HepG2 (cell line): ENCODE measurements around the gene SEMA3E. TPM values are rescaled to one million over a fixed set of nuclear protein-coding genes. Genes with fewer than 3 reads are reported as not detected.

Experiments
- ATAC-seq: fragments of 200-7000 bp; cut with Tn5 transposase; 3 replicates; pipeline ENCODE4 v1.9.1; 2020; ENCODE audit warnings: mild to moderate bottlenecking, moderate library complexity
- BruUV-seq: library from RNA; stranded (reverse); fragments of 400-500 nt; replicated peaks from 2 replicates; lab custom pipeline; 2021; lab: Mats Ljungman, UMichigan
- CTCF ChIA-PET: fragments of 300-600 bp; formaldehyde crosslinking; extraction: SDS; loops from one replicate; lab custom pipeline; 2021; ENCODE audit warnings: low total read pairs, inconsistent platforms, low intra/inter-chr PET ratio; lab: Yijun Ruan, JAX
- POLR2A ChIA-PET: fragments of 350-600 bp; sonication (Branson Sonifier 250); formaldehyde crosslinking; loops from one replicate; lab custom pipeline; 2020; ENCODE audit warnings: antibody characterized with exemption, inconsistent platforms; lab: Yijun Ruan, JAX
- DNase-seq: peaks from one replicate; pipeline ENCODE4 v3.0.0-alpha.2; 2015; ENCODE audit warnings: low spot score
- FAIRE-seq: peaks from 3 replicates; lab custom pipeline; 2011; peaks lifted over from hg19 to GRCh38; lab: Jason Lieb, UNC
- H2AFZ ChIP-seq: one replicate; pipeline ENCODE4 v1.6.1; 2011; ENCODE audit warnings: low read length, inconsistent platforms
- H3K27ac ChIP-seq: fragments of 300-600 bp; 3 replicates; pipeline ENCODE4 v1.8.0; 2011; ENCODE audit warnings: mixed run types, mild to moderate bottlenecking, mixed read lengths, low read length, inconsistent platforms; ENCODE audit not compliant: insufficient read depth; ENCODE audit errors: extremely low read length
- H3K27me3 ChIP-seq, 2 experiments: fragments of 200-600 bp in 1 of 2; 2 replicates in 1 of 2; 3 replicates in 1 of 2; pipeline versions ENCODE4 v1.6.0 to v1.8.0; 2011; ENCODE audit warnings: low read length in 2 of 2, mild to moderate bottlenecking in 2 of 2, moderate library complexity in 2 of 2, inconsistent platforms in 1 of 2; ENCODE audit not compliant: insufficient read depth in 2 of 2, control insufficient read depth in 1 of 2
- H3K36me3 ChIP-seq, 2 experiments: fragments of 200-600 bp in 1 of 2; replicated peaks in 1 of 2; 2 replicates in 1 of 2; 3 replicates in 1 of 2; pipeline versions ENCODE4 v1.5.1 to v1.8.0; 2011; ENCODE audit warnings: low read length in 2 of 2, inconsistent platforms in 1 of 2; ENCODE audit not compliant: insufficient read depth in 2 of 2, control insufficient read depth in 1 of 2
- H3K4me1 ChIP-seq: 2 replicates; pipeline ENCODE4 v1.5.1; 2012; ENCODE audit warnings: low read length, inconsistent platforms; ENCODE audit not compliant: insufficient read depth
- H3K4me2 ChIP-seq: 2 replicates; pipeline ENCODE4 v1.6.0; 2011; ENCODE audit warnings: low read depth, low read length, inconsistent platforms
- H3K4me3 ChIP-seq, 3 experiments: fragments of 200-600 bp in 1 of 3; sonication (generic), shearing (Covaris generic) in 1 of 3; replicated peaks in 1 of 3; 2 replicates each; pipeline ENCODE4 v1.5.1; 2011 to 2016; ENCODE audit warnings: low read length in 3 of 3, inconsistent platforms in 2 of 3, low read depth in 2 of 3, mild to moderate bottlenecking in 2 of 3, control low read depth in 1 of 3, mixed read lengths in 1 of 3; ENCODE audit not compliant: insufficient read depth in 1 of 3
- H3K79me2 ChIP-seq: one replicate; pipeline ENCODE4 v1.6.1; 2011; ENCODE audit warnings: low read length, inconsistent platforms; ENCODE audit not compliant: insufficient read depth
- H3K9ac ChIP-seq: 2 replicates; pipeline ENCODE4 v1.6.0; 2011; ENCODE audit warnings: mild to moderate bottlenecking, low read depth, low read length, inconsistent platforms; ENCODE audit not compliant: insufficient read depth
- H3K9me3 ChIP-seq: 2 replicates; pipeline ENCODE4 v1.5.1; 2012; ENCODE audit warnings: mild to moderate bottlenecking, low read length
- H4K20me1 ChIP-seq: 2 replicates; pipeline ENCODE4 v1.6.0; 2011; ENCODE audit warnings: inconsistent platforms, mild to moderate bottlenecking, low read length, moderate library complexity; ENCODE audit not compliant: insufficient read depth
- ARID4A ChIP-seq: sonication (generic); formaldehyde crosslinking; IDR thresholded peaks from 2 replicates; pipeline ENCODE4 v1.5.0; 2020; ENCODE audit warnings: mild to moderate bottlenecking, missing genetic modification reagents, borderline replicate concordance
- CREB1 ChIP-seq, 2 experiments: fragments of 450-650 bp in 1 of 2; IDR thresholded peaks; 2 replicates each; pipeline ENCODE4 v1.6.1; 2016 to 2017; ENCODE audit warnings: control low read depth in 1 of 2, mild to moderate bottlenecking in 1 of 2, missing compliant biosample characterization in 1 of 2, missing genetic modification characterization in 1 of 2
- DZIP1 ChIP-seq: sonication (generic); formaldehyde crosslinking; IDR thresholded peaks from 2 replicates; pipeline ENCODE4 v1.5.0; 2020; ENCODE audit warnings: mild to moderate bottlenecking, missing genetic modification reagents
- FOXM1 ChIP-seq: sonication (generic); formaldehyde crosslinking; IDR thresholded peaks from 2 replicates; pipeline ENCODE4 v1.5.0; 2020; ENCODE audit warnings: missing genetic modification reagents
- GZF1 ChIP-seq: sonication (generic); formaldehyde crosslinking; IDR thresholded peaks from 2 replicates; pipeline ENCODE4 v1.5.1; 2020; ENCODE audit warnings: mild to moderate bottlenecking, missing genetic modification reagents
- RBFOX2 ChIP-seq: fragments of 200-400 bp; formaldehyde crosslinking; IDR thresholded peaks from 2 replicates; pipeline ENCODE4 v1.6.1; 2017; ENCODE audit warnings: low read depth, mild to moderate bottlenecking, low read length
- SMAD1 ChIP-seq: sonication (generic); formaldehyde crosslinking; IDR thresholded peaks from 2 replicates; pipeline ENCODE4 v1.4.0; 2020; ENCODE audit warnings: missing genetic modification reagents, low read depth, mild to moderate bottlenecking, borderline replicate concordance
- SNAPC2 ChIP-seq: sonication (generic); formaldehyde crosslinking; IDR thresholded peaks from 2 replicates; pipeline ENCODE4 v1.8.1; 2022; ENCODE audit warnings: mild to moderate bottlenecking, missing genetic modification reagents
- TBP ChIP-seq: sonication (generic); formaldehyde crosslinking; IDR thresholded peaks from 2 replicates; pipeline ENCODE4 v1.5.0; 2020; ENCODE audit warnings: missing genetic modification reagents
- ZFAT ChIP-seq: sonication (generic); formaldehyde crosslinking; conservative IDR thresholded peaks from 2 replicates; pipeline ENCODE4 v1.8.1; 2023; ENCODE audit warnings: missing genetic modification reagents, inconsistent platforms
- ZNF24 ChIP-seq: fragments of 450-650 bp; IDR thresholded peaks from 2 replicates; pipeline ENCODE4 v1.6.1; 2017; ENCODE audit warnings: antibody characterized with exemption, mild to moderate bottlenecking
- ZNF296 ChIP-seq: sonication (generic); formaldehyde crosslinking; conservative IDR thresholded peaks from 2 replicates; pipeline ENCODE4 v1.5.0; 2020; ENCODE audit warnings: mild to moderate bottlenecking, missing genetic modification reagents
- ZNF335 ChIP-seq: sonication (generic); formaldehyde crosslinking; IDR thresholded peaks from 2 replicates; pipeline ENCODE4 v1.4.0; 2020; ENCODE audit warnings: missing genetic modification reagents
- ZNF878 ChIP-seq: sonication (generic); formaldehyde crosslinking; IDR thresholded peaks from 2 replicates; pipeline ENCODE4 v1.8.1; 2023; ENCODE audit warnings: mild to moderate bottlenecking, missing genetic modification reagents, moderate library complexity
- in situ Hi-C: cut with HindIII; loops from 2 replicates; pipeline ENCODE4 v1.10.0; 2017; ENCODE audit warnings: low pct_unique_long_range_greater_than_20kb; ENCODE audit not compliant: extremely low pct_ligation_motif_present
- intact Hi-C: fragments of 100-400 bp; cut with micrococcal nuclease; formaldehyde crosslinking; loops from one replicate; pipeline ENCODE4 v1.10.0; 2022; ENCODE audit not compliant: unreplicated experiment
- polyA plus RNA-seq, 8 experiments: library from polyadenylated mRNA; depleted of rRNA in 3 of 8; stranded (reverse) in 7 of 8; unstranded in 1 of 8; fragments of >200 nt; fragmentation: Illumina TruSeq in 4 of 8; extraction: Trizol in 4 of 8; gene quantifications; 2 replicates each; pipeline versions ENCODE4 v1.2.1 to v1.2.3, GENCODE V29; 2011 to 2016; ENCODE audit warnings: low read depth in 4 of 8, missing spikeins in 1 of 8, mixed read lengths in 1 of 8; ENCODE audit not compliant: insufficient read depth in 1 of 8
- total RNA-seq, 5 experiments: library from RNA; depleted of rRNA; stranded (reverse); fragments of >200 nt; fragmentation: Illumina TruSeq; extraction: Trizol; gene quantifications; 2 replicates each; pipeline ENCODE4 v1.2.3, GENCODE V29; 2016; ENCODE audit warnings: low read depth in 1 of 5

SEMA3E gene
- total and polyA plus RNA-seq, 2 of the 13 experiments (the other 11 are each of a cell fraction or from before 2014, with no cell fraction given) = not detected

- TF ChIP-seq SNAPC2 (CRISPR knock-in tag) (no peak), FOXM1 (no peak), ZNF296 (CRISPR knock-in tag) (no peak), ARID4A (CRISPR knock-in tag) (no peak), GZF1 (CRISPR knock-in tag) (no peak), ZNF24 (no peak), ZNF335 (no peak), ZFAT (no peak)
These were observed 282.3 kb downstream of the SEMA3E start (continued) for GRCh38 chr7:83366629-83367028.

GRCh38 chr7:83365746-83366145 lies 283.2 kb downstream of the SEMA3E start:
- no peak overlapping the region for H3K27ac ChIP-seq
- POLR2A ChIA-PET = no interaction called here
- TF ChIP-seq TBP (CRISPR knock-in tag) (no peak), RBFOX2 (no peak), DZIP1 (CRISPR knock-in tag) (no peak), CREB1 (IDR thresholded peaks at IDR 0.05) (no peak), CREB1 (CRISPR knock-in tag; IDR thresholded peaks at IDR 0.05) (no peak), SMAD1 (CRISPR knock-in tag) (no peak), ZNF878 (CRISPR knock-in tag) (no peak)

More at GRCh38 chr7:83365746-83366145, 283.2 kb downstream of the SEMA3E start:
- FAIRE-seq (no peak), ATAC-seq (no peak), DNase-seq (no peak)
- Histone ChIP-seq H4K20me1 (no peaks in the 10 kb centered on the region), H3K36me3 (no peaks in the 10 kb centered on the region), H3K27me3 (no peaks in the 10 kb centered on the region), H3K4me1 (no peaks in the 10 kb centered on the region), H3K4me2 (no peak overlapping the region), H3K9me3 (no peaks in the 10 kb centered on the region), H3K79me2 (no peaks in the 10 kb centered on the region), H2AFZ (no peak overlapping the region), H3K9ac (no peak overlapping the region), H3K4me3 (no peak overlapping the region)
- in situ Hi-C loops (no loop called here), intact Hi-C loops (no loop called here)
- CTCF ChIA-PET = interaction anchor here (1.7 kb wide), 1 partner anchor 290 kb away, joined by 4 read pairs; no protein-coding TSS in a partner anchor
- no TSS peak for BruUV-seq
